GM19397 (cell line): Measurements from ENCODE around the gene POLR2I.
"Not testable (repeated sequence)": the region's sequence is repeated elsewhere in the genome, so short reads cannot be mapped to it uniquely, and the experiment has no call there.

Source experiments
- ATAC-seq: cut with Tn5 transposase; IDR thresholded peaks from one replicate; pipeline ENCODE4 v1.9.1; 2021; ENCODE audit warnings: mild to moderate bottlenecking, moderate library complexity; ENCODE audit not compliant: unreplicated experiment

The POLR2I gene

DNA sequence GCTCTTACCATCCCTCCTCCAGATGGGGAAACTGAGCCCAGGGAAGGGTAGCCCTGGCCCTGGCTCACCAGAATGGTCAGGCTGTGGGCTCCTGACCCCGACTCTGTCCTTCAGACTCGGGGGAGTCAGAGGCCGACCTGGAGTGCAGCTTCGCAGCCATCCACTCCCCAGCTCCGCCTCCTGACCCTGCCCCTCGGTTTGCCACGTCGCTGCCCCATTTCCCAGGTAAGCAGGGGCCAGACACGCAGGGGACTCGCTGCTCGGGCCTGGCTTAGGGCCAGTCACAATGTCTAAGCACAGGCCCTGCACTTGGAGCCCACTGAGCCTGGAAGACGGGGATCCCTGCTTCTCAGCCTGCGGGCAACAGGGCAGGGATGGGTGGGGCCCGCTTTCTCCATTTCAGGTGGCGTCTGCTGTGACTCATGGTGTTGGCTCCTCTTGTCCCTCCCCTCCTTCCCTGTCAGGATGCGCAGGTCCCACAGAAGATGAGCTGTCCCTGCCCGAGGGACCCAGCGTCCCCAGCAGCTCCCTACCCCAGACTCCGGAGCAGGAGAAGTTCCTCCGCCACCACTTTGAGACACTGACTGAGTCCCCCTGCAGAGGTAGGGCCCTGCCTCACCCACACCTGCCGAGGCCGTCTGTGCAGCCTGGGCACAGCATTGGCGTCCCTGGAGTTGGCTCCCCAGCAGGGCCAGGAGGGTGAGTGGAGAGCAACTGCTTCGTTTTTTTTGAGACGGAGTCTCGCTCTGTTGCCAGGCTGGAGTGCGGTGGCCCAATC lies 12.9 kb downstream of the POLR2I start:
- no peak for ATAC-seq

- no peak for ATAC-seq
Measured at GRCh38 chr19:36100476-36100875, 14.2 kb downstream of the POLR2I start.

DNA sequence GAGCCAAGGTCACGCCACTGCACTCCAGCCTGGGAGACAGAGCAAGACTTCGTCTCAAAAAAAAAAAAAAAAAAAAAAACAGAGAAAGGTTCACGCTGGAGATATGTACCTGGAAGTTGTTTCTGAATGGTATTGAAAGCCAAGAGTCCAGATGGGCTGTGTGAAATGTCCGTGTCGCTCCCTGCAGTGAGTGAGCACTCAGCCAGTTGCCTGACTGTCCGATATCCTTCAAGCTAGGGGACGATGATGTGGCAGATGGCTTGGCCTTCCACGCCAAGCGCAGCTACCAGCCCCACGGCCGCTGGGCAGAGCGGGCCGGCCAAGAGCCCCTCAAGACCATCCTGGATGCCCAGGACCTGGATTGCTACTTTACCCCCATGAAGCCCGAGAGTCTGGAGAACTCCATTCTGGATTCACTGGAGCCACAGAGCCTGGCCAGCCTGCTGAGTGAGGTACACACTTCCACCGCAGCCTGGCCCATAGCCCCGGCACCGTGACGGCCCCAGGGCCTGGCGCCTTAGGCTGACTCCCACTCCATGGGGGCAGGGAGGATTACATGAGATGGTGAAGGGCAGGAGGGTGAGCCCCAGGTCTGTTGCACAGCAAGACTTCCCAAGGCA lies 15.4 kb downstream of the POLR2I start:
- ATAC-seq: no peak

DNA sequence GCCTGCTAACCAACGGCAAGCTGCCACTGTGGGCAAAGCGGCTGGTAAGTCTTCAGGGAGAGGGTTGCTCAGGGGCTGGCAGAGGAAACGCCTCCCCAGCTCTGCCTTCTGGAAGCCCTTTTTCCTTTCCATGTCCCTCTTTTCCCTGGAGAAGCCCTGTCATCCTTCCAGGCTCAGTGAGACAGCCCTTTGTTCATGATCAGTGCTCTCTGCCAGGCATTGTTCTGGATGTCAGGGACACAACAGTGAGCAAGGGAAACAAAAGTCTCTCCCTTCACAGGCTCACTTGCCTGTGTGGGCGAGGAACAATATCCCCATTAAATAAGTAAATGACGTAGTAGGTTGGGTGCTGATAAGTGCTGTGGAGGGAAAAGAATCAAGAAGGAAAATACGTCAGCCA lies 17.6 kb downstream of the POLR2I start:
- ATAC-seq: no peak

DNA sequence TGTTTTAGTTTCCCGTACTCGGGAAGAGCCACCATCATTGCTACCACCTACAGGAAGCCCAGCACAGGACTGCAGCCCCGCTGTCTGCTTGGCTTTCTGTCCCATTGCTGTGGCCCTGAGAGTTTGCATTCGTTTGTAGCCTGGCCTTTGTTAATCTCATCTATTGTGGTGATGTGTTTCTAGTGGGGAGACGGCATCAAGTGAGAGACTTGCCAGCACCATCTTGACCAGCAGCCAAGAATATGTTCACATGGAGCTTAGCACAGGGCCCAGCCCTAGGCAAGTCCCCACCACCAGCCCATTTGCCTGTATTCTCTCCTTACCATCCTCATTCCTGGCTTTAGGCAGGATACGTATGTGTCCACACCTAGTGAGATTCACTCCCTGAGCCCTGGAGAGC lies 21.0 kb downstream of the POLR2I start:
- ATAC-seq: no peak

DNA sequence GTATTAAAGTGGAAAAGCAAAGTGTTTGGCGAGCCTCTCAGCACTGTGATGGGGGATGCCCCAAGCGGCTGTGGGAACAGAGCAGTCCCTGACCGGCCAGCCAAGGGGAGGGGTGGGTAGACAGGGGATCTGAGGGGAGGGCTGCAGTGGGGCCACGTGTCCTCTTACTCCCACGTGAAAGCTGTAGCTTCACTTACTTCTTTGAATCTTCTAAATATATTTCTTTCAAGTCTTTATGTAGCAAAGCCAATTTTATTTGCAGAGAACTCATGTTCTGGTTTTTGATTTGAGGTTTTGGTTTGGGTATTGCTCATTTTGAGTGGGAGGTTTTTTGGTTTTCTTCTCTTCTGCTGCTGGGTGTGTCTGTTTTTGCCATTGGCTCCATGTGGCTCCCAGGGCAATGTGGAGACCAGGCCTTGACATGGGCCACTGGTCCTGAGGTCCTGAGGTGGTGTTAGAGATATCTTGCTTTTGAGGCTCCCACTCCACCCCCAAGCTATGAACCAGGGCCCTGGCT lies 21.5 kb downstream of the POLR2I start:
- no peak for ATAC-seq

- ATAC-seq: no peak
Measured at GRCh38 chr19:36092566-36092965, 22.1 kb downstream of the POLR2I start.

DNA sequence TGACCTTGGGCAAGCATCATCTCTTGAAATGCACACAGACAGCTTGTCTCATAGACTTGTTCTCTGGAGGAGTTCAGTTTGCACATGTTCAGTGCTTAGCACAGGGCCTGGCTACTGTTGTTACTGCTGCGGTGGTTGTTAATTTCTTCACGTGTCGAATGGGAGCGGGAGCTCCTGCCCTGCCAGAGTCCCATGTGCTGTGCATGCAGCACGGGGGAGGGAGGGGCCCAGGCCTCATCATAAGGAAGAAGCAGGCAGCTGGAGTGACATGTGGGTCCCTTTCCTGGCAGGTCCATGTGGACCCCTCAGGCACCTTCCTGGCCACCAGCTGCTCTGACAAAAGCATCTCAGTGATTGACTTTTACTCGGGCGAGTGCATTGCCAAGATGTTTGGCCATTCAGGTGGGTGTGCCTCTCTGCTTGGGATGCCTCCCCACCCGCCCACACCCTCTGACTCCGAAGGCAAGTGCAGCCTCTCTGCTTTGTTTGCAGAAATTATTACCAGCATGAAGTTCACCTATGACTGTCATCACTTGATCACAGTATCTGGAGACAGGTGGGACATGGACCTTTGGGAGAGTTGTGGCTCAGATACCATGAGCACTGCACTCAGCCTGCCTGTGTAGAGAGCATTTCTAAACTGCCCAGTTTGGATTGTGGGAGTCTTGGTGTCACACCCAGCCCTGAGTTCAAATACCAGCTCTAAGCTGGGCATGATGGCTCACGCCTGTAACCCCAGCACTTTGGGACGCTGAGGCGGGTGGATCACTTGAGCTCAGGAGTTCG lies 23.6 kb downstream of the POLR2I start:
- ATAC-seq: no peak

GRCh38 chr19:36089847-36090246 lies 24.8 kb downstream of the POLR2I start:
- ATAC-seq: no peak

- no peak for ATAC-seq
Measured at GRCh38 chr19:36086326-36086725, 28.3 kb downstream of the POLR2I start.

DNA sequence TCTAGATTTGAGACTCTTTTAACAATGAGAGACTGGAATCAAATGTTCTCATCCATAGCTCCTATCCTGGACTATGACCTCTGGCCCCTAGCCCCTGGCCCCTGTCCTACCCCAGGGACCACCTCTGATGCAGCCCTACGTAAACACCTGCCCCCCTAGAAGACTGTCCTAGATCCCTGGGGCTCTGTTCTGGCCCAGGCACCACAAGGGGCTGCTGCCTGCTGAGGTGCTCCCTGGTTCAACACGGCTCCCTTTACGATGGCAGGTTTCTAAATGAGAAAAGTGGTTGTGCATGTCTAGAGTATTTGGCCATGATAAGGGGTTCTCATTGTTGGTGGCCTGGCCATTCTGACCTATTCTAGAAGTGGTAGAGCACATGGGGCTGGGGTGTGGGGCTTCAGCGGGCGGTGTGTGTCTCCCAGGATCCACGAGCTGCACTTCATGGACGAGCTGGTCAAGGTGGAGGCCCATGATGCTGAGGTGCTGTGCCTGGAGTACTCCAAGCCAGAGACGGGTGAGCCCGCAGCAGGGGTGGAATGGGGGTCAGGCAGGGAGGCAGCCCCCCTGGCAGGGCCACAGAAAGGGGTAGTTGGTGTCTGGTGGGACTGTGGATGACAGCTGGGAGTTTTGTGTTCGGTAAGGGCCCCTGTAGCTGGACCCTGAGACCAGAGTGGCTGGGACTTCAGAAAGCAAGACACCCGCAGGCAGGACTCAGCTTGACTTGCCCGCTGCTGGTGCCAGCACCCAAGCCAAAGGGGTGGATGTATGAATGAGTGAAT lies 30.3 kb downstream of the POLR2I start:
- ATAC-seq: no peak

- ATAC-seq: no peak
Measured at GRCh38 chr19:36082916-36083315, 31.8 kb downstream of the POLR2I start.

DNA sequence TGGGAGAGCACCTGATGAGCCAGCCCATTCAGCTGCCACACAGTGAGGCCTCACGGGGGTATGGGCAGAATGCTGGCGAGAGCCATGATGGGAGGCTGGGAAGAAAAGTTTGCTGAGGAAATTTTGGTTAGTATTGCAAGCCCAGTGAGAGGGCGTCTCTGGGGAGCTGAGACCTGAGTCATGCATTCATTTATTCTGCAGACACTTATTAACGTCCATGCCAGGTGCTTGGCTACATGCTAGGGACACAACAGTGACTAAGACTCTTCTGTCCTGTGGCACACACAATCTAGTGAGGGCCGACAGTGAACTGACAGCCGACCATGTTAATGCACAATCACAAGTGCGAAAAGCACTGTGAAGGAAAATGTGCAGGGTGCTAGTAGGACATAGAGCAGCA lies 32.8 kb downstream of the POLR2I start:
- ATAC-seq: no peak

GRCh38 chr19:36081385-36081784 lies 33.3 kb downstream of the POLR2I start:
- no peak for ATAC-seq

DNA sequence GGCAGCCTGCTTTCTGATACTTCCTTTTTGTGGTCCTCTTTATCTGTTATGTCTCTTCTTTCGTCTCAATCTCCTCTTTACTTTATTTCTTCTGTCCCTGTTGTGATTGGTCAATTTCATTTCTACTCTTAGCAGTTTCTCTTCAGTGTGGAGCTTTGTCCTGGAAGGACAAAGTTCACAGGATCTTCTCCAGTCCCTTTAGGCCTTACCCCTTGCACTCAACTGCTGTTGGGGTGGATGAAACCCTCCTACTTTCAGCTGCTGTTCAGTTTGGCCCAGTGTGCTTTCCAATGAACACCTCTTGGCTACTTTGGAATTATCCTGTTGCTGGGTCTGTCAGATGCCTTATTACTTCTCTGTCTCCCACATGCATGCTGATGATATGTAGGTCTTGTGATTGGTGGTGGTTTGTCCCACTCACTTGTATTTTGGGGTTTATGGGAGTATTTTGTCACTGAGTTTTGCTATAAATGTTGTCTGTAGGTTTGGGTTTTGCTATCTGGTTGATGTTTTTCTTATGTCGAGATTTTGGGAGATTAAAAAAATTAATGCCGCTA lies 35.2 kb downstream of the POLR2I start:
- ATAC-seq: no peak

DNA sequence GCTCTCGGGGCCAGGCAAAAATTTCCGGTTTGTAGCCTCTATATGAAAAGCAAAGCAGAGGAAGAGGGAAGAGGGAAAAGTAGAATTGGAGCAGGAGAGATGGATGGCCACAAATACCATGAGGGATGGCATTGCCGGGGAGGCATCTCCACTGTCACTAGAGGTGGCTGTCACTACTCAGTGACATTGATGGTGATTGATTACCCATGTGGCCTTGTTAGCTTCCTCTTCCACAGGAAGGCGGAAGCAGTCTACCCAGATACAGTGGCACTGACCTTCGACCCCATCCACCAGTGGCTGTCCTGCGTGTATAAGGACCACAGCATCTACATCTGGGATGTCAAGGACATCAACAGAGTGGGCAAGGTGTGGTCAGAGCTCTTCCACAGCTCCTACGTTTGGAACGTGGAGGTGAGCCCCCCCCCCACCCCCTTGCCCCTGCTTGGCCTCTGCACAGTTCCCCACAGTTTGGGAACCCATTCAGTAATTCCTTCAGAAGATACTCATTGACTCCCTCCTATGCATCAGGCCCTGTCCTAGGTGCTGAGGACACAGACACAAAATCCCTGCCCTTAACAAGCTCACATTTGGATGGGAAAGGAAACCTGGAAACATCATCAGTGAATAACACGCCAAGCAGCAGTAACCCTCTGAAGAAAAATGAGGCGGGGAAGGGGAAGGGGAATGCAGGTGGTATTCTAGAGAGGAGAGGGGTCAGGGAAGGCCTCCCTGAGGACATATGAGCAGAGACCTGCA lies 41.4 kb downstream of the POLR2I start:
- no peak for ATAC-seq

- ATAC-seq: no peak
Measured at GRCh38 chr19:36072081-36072480, 42.6 kb downstream of the POLR2I start.

DNA sequence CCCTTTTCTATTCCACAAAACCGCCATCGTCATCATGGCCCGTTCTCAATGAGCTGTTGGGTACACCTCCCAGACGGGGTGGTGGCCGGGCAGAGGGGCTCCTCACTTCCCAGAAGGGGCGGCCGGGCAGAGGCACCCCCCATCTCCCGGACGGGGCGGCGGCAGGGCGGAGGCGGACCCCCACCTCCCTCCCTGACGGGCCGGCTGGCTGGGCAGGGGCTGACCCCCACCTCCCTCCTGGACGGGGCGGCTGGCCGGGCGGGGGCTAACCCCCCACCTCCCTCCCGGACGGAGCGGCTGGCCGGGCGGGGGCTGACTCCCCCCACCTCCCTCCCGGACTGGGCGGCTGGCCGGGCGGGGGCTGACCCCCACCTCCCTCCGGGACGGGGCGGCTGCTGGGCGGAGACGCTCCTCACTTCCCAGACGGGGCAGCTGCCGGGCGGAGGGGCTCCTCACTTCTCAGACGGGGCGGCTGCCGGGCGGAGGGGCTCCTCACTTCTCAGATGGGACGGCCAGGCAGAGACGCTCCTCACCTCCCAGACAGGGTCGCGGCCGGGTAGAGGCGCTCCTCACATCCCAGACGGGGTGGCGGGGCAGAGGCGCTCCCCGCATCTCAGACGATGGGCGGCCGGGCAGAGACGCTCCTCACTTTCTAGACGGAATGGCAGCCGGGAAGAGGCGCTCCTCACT lies 45.7 kb downstream of the POLR2I start:
- ATAC-seq: not testable (repeated sequence)

- ATAC-seq: no peak
Measured at GRCh38 chr19:36067681-36068080, 47.0 kb downstream of the POLR2I start.
